Vagina (tissue), 2 donors: ENCODE data around the gene SMARCAL1.

Experiments
- POLR2A ChIP-seq, 2 donors: fragments of 450-650 bp; IDR thresholded peaks; one replicate each; pipeline ENCODE4 v1.6.1; 2017; ENCODE audit warnings: antibody characterized with exemption in 2 of 2, mild to moderate bottlenecking in 2 of 2, moderate library complexity in 2 of 2
- TF ChIP-seq, protein P1 (sequence below), 3 experiments: fragments of 450-650 bp in 2 of 3; fragments of 200-600 bp in 1 of 3; sonication (generic) in 1 of 3; IDR thresholded peaks; one replicate each; pipeline ENCODE4 v1.5.1; 2017 to 2019; ENCODE audit warnings: antibody characterized with exemption in 3 of 3, mild to moderate bottlenecking in 2 of 3, moderate library complexity in 2 of 3

DNA sequence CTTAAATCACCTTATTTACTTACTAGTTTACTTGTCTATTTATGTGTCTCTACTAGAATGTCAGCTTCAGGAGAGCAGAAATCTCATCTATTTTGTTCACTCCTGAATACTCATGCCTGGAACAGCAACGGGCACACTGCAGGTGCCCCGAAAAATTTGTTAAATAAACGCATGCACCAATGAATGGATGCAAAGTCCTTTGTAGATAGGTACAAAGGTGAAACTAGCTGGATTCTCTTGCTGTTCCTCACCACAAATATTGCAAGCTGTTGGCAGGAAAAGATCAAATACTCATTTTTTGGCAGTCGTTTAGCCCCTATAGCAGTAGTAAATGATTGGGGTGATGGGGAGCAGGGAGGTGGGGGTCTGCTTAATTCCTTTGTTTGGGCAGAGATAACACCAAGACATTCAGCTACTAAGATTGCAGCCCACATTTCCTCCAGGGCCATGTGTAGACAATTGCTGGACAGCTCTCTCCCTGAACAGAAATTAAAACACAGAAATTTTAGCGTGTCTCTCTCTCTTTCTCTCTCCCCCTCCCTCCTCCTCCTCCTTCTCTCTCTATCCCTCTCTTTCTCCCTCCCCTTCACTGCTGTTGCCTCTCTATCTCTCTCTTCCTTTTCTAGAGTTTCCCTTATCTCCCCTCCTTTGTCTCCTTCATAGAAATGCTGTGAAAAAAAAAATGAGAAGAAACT is 45.4 kb upstream of the SMARCAL1 start:
- TF ChIP-seq, protein P1, sequence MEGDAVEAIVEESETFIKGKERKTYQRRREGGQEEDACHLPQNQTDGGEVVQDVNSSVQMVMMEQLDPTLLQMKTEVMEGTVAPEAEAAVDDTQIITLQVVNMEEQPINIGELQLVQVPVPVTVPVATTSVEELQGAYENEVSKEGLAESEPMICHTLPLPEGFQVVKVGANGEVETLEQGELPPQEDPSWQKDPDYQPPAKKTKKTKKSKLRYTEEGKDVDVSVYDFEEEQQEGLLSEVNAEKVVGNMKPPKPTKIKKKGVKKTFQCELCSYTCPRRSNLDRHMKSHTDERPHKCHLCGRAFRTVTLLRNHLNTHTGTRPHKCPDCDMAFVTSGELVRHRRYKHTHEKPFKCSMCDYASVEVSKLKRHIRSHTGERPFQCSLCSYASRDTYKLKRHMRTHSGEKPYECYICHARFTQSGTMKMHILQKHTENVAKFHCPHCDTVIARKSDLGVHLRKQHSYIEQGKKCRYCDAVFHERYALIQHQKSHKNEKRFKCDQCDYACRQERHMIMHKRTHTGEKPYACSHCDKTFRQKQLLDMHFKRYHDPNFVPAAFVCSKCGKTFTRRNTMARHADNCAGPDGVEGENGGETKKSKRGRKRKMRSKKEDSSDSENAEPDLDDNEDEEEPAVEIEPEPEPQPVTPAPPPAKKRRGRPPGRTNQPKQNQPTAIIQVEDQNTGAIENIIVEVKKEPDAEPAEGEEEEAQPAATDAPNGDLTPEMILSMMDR (IDR thresholded peaks at IDR 0.05): no peak
- TF ChIP-seq POLR2A (IDR thresholded peaks at IDR 0.05): no peak
